ENCODE data around the gene AMPH.

Gene AMPH

GRCh38 chr7:38628630-38629385, 2.4 kb downstream of the AMPH start:
- Histone ChIP-seq H3K4me3 (ENCODE audit: insufficient read depth, low read depth, low read length) (no peak overlapping the region), H3K27me3 (ENCODE audit: control insufficient read depth, insufficient read depth, low read length, poor library complexity, severe bottlenecking) (peaks cover 21% of the 10 kb centered on the region), H3K4me1 (ENCODE audit: control insufficient read depth, insufficient read depth, low read length) (peaks cover 7% of the 10 kb centered on the region), H3K36me3 (ENCODE audit: control insufficient read depth, insufficient read depth, low read length) (no peaks in the 10 kb centered on the region), H3K27ac (ENCODE audit: insufficient read depth, low read depth, low read length, poor library complexity, severe bottlenecking) (no peak overlapping the region), H3K9me3 (ENCODE audit: control insufficient read depth, low read length) (no peaks in the 10 kb centered on the region)
- WGBS, 2 experiments = 79 to 88% methylated on average over 4 to 5 of the region's 5 CpGs

DNA sequence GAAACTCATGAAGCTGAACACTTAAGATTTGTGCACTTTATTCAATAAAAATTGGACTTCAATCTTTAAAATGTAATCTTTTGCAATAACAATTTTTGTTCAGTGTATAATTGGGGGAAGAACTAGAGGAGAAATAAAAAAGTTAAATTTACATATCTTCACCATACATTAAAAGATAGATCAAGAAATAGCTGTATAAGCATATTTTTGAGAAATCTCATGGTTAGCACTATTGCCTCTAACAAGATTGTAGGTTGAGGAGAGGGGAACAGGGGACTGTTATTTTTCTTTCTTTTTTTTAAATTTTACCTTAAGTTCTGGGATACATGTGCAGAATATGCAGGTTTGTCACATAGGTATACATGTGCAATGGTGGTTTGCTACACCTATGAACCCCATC, 5.3 kb downstream of the AMPH start:
- H3K36me3 ChIP-seq (ENCODE audit: control insufficient read depth, insufficient read depth, low read length) = no peaks in the 10 kb centered on the region
- no peak overlapping the region for H3K27ac ChIP-seq (ENCODE audit: insufficient read depth, low read depth, low read length, poor library complexity, severe bottlenecking)
- no peak overlapping the region for H3K4me3 ChIP-seq (ENCODE audit: insufficient read depth, low read depth, low read length)
- H3K27me3 ChIP-seq (ENCODE audit: control insufficient read depth, insufficient read depth, low read length, poor library complexity, severe bottlenecking) = peaks cover 12% of the 10 kb centered on the region
- H3K9me3 ChIP-seq (ENCODE audit: control insufficient read depth, low read length) = no peaks in the 10 kb centered on the region
- H3K4me1 ChIP-seq (ENCODE audit: control insufficient read depth, insufficient read depth, low read length) = peaks cover 7% of the 10 kb centered on the region

GRCh38 chr7:38615665-38616064, 15.5 kb downstream of the AMPH start:
- no peaks in the 10 kb centered on the region for H3K9me3 ChIP-seq (ENCODE audit: control insufficient read depth, low read length)
- no peaks in the 10 kb centered on the region for H3K27me3 ChIP-seq (ENCODE audit: control insufficient read depth, insufficient read depth, low read length, poor library complexity, severe bottlenecking)
- no peaks in the 10 kb centered on the region for H3K36me3 ChIP-seq (ENCODE audit: control insufficient read depth, insufficient read depth, low read length)
- H3K27ac ChIP-seq (ENCODE audit: insufficient read depth, low read depth, low read length, poor library complexity, severe bottlenecking) = no peak overlapping the region
- H3K4me1 ChIP-seq (ENCODE audit: control insufficient read depth, insufficient read depth, low read length) = no peaks in the 10 kb centered on the region
- 67 to 69% methylated on average over 2 of the region's 2 CpGs for WGBS, 2 experiments
- H3K4me3 ChIP-seq (ENCODE audit: insufficient read depth, low read depth, low read length) = no peak overlapping the region

DNA sequence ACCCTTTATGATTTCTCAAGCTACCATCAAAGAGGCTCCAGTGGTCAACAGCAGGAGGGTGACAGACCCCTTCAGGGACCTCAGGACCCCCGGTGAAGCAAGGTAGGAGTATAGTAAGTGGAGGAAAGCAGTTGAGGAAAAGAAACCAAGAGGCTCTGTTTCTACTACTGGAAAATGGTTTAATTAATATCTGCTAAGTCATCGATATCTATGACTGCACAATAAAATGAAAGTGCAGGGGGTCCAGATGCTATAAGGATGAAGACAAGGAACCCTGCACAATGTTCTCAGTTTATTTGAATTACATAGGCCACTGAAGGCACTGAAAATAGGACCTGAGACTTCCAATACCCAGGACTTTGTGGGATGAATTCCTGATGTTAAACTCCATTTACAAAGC, 23.7 kb downstream of the AMPH start:
- no peaks in the 10 kb centered on the region for H3K4me1 ChIP-seq (ENCODE audit: control insufficient read depth, insufficient read depth, low read length)
- no peak overlapping the region for H3K4me3 ChIP-seq (ENCODE audit: insufficient read depth, low read depth, low read length)
- no peaks in the 10 kb centered on the region for H3K36me3 ChIP-seq (ENCODE audit: control insufficient read depth, insufficient read depth, low read length)
- no peaks in the 10 kb centered on the region for H3K9me3 ChIP-seq (ENCODE audit: control insufficient read depth, low read length)
- WGBS, 2 experiments = 97% methylated on average over 2 of the region's 2 CpGs
- no peak overlapping the region for H3K27ac ChIP-seq (ENCODE audit: insufficient read depth, low read depth, low read length, poor library complexity, severe bottlenecking)
- no peaks in the 10 kb centered on the region for H3K27me3 ChIP-seq (ENCODE audit: control insufficient read depth, insufficient read depth, low read length, poor library complexity, severe bottlenecking)

DNA sequence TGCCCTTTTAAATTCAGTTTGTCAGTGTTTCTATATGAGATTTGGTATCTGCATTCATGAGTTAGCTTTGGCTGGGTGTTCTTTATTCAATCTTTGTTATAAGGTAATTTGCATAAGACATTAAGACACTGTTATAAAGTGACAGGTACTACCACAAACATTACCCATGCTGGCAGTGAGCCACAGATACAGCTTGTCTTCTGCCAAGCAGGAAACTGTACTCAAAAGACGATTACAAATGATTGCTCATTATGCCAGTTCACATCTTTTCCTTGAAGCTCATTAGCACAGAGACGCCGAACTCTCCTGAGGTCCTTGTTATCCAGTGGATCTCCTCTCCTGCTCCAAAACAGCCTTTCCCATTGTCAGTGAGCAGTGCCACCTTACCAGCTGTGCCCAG, 30.4 kb downstream of the AMPH start:
- Histone ChIP-seq H3K27ac (ENCODE audit: insufficient read depth, low read depth, low read length, poor library complexity, severe bottlenecking) (no peak overlapping the region), H3K4me3 (ENCODE audit: insufficient read depth, low read depth, low read length) (no peak overlapping the region), H3K4me1 (ENCODE audit: control insufficient read depth, insufficient read depth, low read length) (no peaks in the 10 kb centered on the region), H3K27me3 (ENCODE audit: control insufficient read depth, insufficient read depth, low read length, poor library complexity, severe bottlenecking) (no peaks in the 10 kb centered on the region), H3K9me3 (ENCODE audit: control insufficient read depth, low read length) (no peaks in the 10 kb centered on the region), H3K36me3 (ENCODE audit: control insufficient read depth, insufficient read depth, low read length) (no peaks in the 10 kb centered on the region)
- WGBS, 2 experiments = 92 to 93% methylated on average over 3 of the region's 3 CpGs

DNA sequence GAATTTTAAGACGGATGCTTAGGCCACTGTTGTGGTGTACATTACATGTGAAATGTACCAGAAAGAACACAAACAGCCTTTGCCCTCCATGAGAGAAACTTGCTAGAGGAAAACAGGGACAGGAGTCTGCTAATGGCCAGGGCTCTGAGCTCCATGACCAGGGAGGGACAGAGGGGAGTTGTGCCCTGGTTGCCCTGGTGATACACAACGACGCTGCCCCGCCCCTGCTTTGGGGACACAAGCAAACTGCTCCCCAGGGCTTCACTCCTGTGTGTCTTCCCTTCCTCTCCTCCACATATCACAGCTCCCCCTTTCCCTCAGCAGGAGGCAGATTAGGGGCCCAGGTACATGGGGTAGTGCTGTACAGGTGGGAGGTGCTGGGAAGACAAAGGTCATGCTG, 36.2 kb downstream of the AMPH start:
- H3K27me3 ChIP-seq (ENCODE audit: control insufficient read depth, insufficient read depth, low read length, poor library complexity, severe bottlenecking) = no peaks in the 10 kb centered on the region
- no peak overlapping the region for H3K27ac ChIP-seq (ENCODE audit: insufficient read depth, low read depth, low read length, poor library complexity, severe bottlenecking)
- no peak overlapping the region for H3K4me3 ChIP-seq (ENCODE audit: insufficient read depth, low read depth, low read length)
- WGBS, 2 experiments = 82 to 90% methylated on average over 4 of the region's 4 CpGs
- H3K4me1 ChIP-seq (ENCODE audit: control insufficient read depth, insufficient read depth, low read length) = no peaks in the 10 kb centered on the region
- H3K9me3 ChIP-seq (ENCODE audit: control insufficient read depth, low read length) = no peaks in the 10 kb centered on the region
- H3K36me3 ChIP-seq (ENCODE audit: control insufficient read depth, insufficient read depth, low read length) = no peaks in the 10 kb centered on the region

DNA sequence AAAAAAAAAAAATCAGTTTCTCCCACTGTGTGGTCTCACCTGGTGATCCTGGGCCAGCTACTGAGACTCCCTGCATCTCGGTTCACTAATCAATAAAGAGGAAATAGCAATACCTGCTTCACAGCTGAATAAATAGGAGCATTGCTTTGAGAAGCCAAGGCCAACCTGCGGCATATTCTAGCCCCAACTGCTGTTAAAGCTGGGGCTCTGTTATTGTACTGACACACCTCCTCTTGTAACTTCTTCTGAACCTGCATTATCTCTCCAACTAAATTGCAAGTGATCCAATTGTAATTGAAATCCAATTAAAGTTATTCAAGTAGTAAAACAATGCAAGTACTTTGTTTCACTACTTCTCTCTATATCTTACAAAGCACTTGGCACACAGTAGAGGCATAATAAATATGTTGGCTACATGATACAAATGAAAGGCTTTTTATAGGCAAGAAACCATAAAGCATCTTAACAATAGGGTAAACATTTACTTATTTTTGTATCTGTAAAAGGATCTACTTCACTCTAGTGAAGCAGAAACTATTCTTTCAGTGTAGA, 38.4 kb downstream of the AMPH start:
- Histone ChIP-seq H3K27me3 (ENCODE audit: control insufficient read depth, insufficient read depth, low read length, poor library complexity, severe bottlenecking) (no peaks in the 10 kb centered on the region), H3K27ac (ENCODE audit: insufficient read depth, low read depth, low read length, poor library complexity, severe bottlenecking) (no peak overlapping the region), H3K4me3 (ENCODE audit: insufficient read depth, low read depth, low read length) (no peak overlapping the region), H3K4me1 (ENCODE audit: control insufficient read depth, insufficient read depth, low read length) (no peaks in the 10 kb centered on the region), H3K9me3 (ENCODE audit: control insufficient read depth, low read length) (no peaks in the 10 kb centered on the region), H3K36me3 (ENCODE audit: control insufficient read depth, insufficient read depth, low read length) (no peaks in the 10 kb centered on the region)
- WGBS, 2 experiments = 70 to 78% methylated on average over 2 of the region's 2 CpGs

- Histone ChIP-seq H3K9me3 (ENCODE audit: control insufficient read depth, low read length) (no peaks in the 10 kb centered on the region), H3K36me3 (ENCODE audit: control insufficient read depth, insufficient read depth, low read length) (no peaks in the 10 kb centered on the region), H3K4me1 (ENCODE audit: control insufficient read depth, insufficient read depth, low read length) (no peaks in the 10 kb centered on the region), H3K27me3 (ENCODE audit: control insufficient read depth, insufficient read depth, low read length, poor library complexity, severe bottlenecking) (no peaks in the 10 kb centered on the region), H3K4me3 (ENCODE audit: insufficient read depth, low read depth, low read length) (no peak overlapping the region), H3K27ac (ENCODE audit: insufficient read depth, low read depth, low read length, poor library complexity, severe bottlenecking) (no peak overlapping the region)
- WGBS, 2 experiments = 92 to 96% methylated on average over 6 of the region's 6 CpGs
These were observed 45.4 kb downstream of the AMPH start for GRCh38 chr7:38585572-38586354.

DNA sequence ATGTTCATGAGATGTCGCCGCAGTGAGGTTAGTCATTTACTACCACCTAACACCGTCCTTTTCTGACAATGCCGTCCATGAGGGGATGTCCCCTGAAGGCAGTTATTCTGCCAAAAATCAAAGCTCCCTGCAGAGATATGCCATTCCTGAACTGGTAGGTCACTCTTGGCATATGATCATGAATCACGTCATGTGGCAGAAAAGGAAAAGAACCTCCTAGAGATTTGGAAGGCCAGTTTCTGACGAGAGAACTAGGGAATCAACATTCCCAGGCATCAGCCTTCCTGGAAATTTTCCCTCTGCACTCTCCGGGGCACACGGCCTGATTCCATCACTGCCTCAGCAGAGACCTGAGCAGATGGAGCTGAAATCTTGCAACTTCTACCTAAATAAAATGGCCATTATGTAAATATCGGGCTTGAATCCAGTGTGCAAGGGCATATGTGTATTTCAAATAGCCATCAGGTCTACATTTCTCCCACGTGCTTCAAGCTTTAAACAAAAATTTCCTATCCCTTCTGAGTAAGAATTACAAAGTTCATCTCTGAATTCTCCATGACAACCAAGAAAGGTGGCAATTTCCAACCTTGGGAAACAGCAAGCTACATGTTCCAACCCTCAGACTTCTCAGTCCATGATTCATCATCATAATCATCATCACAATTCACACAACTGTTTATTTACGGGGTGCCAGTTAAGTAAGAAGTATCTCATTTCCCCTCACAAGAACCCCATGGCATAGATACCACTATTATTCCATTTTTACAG, 46.5 kb downstream of the AMPH start:
- no peaks in the 10 kb centered on the region for H3K9me3 ChIP-seq (ENCODE audit: control insufficient read depth, low read length)
- H3K27me3 ChIP-seq (ENCODE audit: control insufficient read depth, insufficient read depth, low read length, poor library complexity, severe bottlenecking) = no peaks in the 10 kb centered on the region
- H3K36me3 ChIP-seq (ENCODE audit: control insufficient read depth, insufficient read depth, low read length) = no peaks in the 10 kb centered on the region
- no peak overlapping the region for H3K4me3 ChIP-seq (ENCODE audit: insufficient read depth, low read depth, low read length)
- no peak overlapping the region for H3K27ac ChIP-seq (ENCODE audit: insufficient read depth, low read depth, low read length, poor library complexity, severe bottlenecking)
- no peaks in the 10 kb centered on the region for H3K4me1 ChIP-seq (ENCODE audit: control insufficient read depth, insufficient read depth, low read length)
- 88 to 93% methylated on average over 11 of the region's 11 CpGs for WGBS, 2 experiments

DNA sequence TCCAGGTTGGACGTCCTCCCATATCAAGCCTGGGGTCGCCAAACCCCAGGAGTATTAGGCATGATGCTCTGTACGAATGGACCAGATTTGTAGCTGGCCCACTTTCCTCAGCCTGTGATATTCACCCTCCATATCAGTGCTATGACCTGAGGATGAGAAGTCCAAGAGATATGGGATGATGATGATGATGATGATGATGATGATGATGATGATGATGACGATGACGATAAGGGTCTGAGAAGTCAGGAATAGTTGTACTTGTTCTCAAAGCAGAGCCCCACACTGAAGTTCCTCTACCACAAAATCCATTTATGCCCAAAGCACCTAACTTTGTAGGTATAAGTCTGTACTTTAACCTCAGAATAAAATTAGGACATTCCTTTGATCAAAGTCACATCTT, 50.7 kb downstream of the AMPH start:
- Histone ChIP-seq H3K4me3 (ENCODE audit: insufficient read depth, low read depth, low read length) (no peak overlapping the region), H3K36me3 (ENCODE audit: control insufficient read depth, insufficient read depth, low read length) (no peaks in the 10 kb centered on the region), H3K9me3 (ENCODE audit: control insufficient read depth, low read length) (no peaks in the 10 kb centered on the region), H3K4me1 (ENCODE audit: control insufficient read depth, insufficient read depth, low read length) (no peaks in the 10 kb centered on the region), H3K27me3 (ENCODE audit: control insufficient read depth, insufficient read depth, low read length, poor library complexity, severe bottlenecking) (no peaks in the 10 kb centered on the region), H3K27ac (ENCODE audit: insufficient read depth, low read depth, low read length, poor library complexity, severe bottlenecking) (no peak overlapping the region)
- WGBS, 2 experiments = 78 to 86% methylated on average over 5 of the region's 5 CpGs
